CD4-positive, alpha-beta T cell treated with Interleukin-21 for 1 hour (primary cell): ENCODE results near the gene CACNG1.

ENCODE experiments used
- DNase-seq: peaks from one replicate; pipeline ENCODE4 v3.0.0-alpha.2; 2020

CACNG1 gene, protein sequence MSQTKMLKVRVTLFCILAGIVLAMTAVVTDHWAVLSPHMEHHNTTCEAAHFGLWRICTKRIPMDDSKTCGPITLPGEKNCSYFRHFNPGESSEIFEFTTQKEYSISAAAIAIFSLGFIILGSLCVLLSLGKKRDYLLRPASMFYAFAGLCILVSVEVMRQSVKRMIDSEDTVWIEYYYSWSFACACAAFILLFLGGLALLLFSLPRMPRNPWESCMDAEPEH

GRCh38 chr17:67044016-67044772 is at the start of gene CACNG1:
TSS of gene CACNG1 (plus strand) at chr17:67044554. CDS start at chr17:67044661, 107 bp downstream.
- no peak for DNase-seq

GRCh38 chr17:66994930-66995535 is 49.3 kb upstream of the CACNG1 start:
- DNase-seq = no peak

DNA sequence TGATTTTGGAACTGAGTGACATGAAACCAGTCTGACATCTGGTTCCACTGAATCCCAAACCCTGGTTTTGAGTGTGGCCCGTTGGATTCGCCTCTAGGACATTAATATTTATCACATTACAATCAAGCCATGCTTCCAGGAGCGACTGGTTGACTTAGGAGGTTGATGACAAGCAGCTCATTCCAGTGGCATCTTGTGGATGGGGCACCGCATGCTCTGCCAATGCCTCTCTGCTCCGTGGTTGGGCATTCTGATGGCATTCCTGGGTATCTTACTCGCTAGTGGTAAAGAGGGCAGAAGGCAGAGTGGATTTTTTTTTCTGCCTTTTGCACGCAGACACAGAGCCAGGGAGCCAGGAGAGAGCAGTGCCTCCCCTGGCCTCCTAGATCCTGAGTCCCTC is 48.4 kb upstream of the CACNG1 start:
- DNase-seq = no peak

DNA sequence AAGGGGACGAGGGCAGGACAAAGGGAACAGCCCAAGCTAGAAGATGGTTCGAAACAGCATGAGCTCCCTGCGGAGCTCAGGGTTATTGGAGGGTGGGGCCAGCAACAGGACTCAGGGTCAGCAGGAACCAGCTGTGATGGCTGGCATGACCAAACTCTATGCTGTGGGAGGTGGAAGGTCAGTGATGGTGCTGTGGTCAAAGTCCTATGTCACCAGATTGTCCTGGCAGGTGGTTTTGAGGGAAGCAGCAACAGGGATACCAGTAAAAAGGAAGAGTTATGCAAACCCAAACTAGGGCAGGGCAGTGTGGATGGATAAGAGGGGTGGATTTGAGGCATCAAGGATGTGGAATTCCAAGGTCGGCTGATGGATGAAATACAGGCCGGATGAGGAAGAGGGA is 47.4 kb upstream of the CACNG1 start:
- DNase-seq = no peak

DNA sequence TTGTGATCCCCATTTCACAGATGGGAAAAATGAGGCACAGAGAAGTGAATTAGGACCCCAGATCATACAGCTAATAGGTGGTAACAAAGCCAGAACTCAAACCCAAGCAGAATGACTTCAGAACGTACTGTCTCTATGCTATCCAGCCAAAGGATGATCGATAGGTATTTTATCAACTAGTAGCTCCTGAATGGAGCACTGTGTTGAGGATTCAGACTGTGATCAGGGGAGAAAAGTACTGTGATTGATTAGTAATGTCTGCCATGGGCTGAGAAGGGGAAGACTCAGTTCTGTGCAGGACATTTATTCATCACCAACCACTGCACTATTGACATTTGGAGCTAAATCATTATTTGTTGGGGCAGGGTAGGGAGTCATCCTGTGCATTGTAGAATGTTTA is 41.1 kb upstream of the CACNG1 start:
- no peak for DNase-seq

DNA sequence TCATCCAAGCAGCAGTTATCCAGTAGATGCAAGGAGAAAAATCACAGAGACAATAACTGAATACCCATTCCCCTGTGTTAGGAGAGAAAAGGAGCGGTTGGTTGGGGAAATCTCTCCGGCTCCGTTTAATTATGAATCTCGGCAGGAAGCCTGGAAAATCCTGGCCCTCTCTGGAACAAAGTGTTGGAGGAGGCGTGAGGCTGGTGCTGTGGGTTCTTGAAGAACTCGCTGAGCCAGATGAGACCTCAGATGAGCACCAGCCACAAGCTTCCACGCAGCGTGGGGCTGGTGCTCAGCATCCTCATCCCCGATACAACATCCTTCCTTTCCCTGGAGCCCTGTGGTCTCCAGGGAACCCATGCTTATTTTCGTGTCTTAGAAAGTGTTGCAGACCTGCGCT is 40.2 kb upstream of the CACNG1 start:
- no peak for DNase-seq

DNA sequence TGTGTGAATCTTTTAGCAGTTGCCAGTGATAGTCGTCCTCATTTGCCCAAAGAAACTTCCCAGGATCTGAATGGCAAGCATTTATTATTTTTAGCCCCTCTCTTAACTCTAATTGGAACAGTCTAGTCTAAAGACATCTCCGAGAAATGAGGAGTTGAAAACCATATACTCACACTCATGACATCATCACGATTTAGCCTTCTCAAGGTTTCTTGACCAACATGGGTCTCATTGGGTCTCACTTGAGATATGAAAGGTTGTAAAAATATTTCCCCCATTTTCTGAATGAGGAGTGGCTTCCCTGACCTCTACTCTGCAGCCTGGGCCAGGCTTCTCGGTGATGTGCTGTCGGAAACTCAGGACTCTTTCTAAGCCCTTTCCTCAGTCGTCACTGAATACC is 37.1 kb upstream of the CACNG1 start:
- no peak for DNase-seq

DNA sequence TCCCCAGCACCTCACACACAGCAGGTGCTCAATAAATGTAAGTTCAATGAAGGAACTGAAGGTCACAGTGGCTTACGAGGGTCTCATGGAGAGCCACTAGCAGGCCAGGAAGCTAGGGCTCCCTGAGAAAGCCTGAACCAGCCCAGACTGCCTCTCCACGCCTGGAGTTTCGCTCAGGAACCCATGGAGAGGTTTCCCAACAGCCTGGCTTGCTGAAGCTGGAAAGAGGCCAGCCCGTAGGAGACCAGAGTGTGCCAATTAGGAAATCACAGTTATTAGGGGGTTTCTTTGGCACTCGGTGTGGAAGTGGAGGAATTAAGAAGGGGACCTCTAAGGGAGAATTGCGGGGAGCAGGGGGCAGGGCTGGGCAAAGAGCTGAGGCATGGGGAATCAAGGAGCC is 36.3 kb upstream of the CACNG1 start:
- DNase-seq = no peak

GRCh38 chr17:67011527-67012175 is 32.7 kb upstream of the CACNG1 start:
- no peak for DNase-seq

- DNase-seq = no peak
These were observed 30.5 kb upstream of the CACNG1 start for GRCh38 chr17:67013891-67014290.

- no peak for DNase-seq
These were observed 29.4 kb upstream of the CACNG1 start for GRCh38 chr17:67015001-67015400.

GRCh38 chr17:67016039-67016762 is 28.2 kb upstream of the CACNG1 start:
- no peak for DNase-seq

GRCh38 chr17:67017910-67018309 is 26.4 kb upstream of the CACNG1 start:
- DNase-seq = no peak

- DNase-seq = no peak
These were observed 25.6 kb upstream of the CACNG1 start for GRCh38 chr17:67018471-67019434.

- DNase-seq = no peak
These were observed 24.5 kb upstream of the CACNG1 start for GRCh38 chr17:67019809-67020208.

- DNase-seq = no peak
These were observed 24.0 kb upstream of the CACNG1 start for GRCh38 chr17:67020293-67020766.

GRCh38 chr17:67021196-67021595 is 23.2 kb upstream of the CACNG1 start:
- DNase-seq = no peak

- no peak for DNase-seq
These were observed 22.5 kb upstream of the CACNG1 start for GRCh38 chr17:67021743-67022450.

DNA sequence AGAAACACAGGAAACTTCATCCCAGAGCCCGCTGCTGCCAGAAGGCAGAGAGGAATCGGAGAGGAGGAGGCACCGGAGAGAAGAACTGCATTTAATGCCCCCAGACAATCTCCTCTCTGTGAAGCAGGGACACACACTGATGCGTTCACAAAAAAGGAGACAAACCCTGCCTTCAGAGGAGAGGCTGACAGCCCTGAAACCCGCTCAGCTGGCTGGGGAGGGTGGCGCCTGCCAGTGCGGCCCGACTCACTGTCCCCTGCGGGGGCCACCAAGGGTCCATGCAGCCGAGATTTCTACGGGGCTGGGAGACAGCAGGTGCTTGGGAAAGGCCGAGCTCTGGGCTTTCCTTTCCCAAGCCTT is 21.9 kb upstream of the CACNG1 start:
- no peak for DNase-seq

GRCh38 chr17:67024736-67025135 is 19.6 kb upstream of the CACNG1 start:
- DNase-seq = no peak

GRCh38 chr17:67025216-67025792 is 19.1 kb upstream of the CACNG1 start:
- no peak for DNase-seq
